Measurements from ENCODE around the gene ZNRF3. TPM values are rescaled to one million over a fixed set of nuclear protein-coding genes. Genes with fewer than 3 reads are reported as not detected.

ZNRF3 gene
- total and polyA plus RNA-seq, 8 donors: 8.8 to 30.4 (median 27.2) TPM

DNA sequence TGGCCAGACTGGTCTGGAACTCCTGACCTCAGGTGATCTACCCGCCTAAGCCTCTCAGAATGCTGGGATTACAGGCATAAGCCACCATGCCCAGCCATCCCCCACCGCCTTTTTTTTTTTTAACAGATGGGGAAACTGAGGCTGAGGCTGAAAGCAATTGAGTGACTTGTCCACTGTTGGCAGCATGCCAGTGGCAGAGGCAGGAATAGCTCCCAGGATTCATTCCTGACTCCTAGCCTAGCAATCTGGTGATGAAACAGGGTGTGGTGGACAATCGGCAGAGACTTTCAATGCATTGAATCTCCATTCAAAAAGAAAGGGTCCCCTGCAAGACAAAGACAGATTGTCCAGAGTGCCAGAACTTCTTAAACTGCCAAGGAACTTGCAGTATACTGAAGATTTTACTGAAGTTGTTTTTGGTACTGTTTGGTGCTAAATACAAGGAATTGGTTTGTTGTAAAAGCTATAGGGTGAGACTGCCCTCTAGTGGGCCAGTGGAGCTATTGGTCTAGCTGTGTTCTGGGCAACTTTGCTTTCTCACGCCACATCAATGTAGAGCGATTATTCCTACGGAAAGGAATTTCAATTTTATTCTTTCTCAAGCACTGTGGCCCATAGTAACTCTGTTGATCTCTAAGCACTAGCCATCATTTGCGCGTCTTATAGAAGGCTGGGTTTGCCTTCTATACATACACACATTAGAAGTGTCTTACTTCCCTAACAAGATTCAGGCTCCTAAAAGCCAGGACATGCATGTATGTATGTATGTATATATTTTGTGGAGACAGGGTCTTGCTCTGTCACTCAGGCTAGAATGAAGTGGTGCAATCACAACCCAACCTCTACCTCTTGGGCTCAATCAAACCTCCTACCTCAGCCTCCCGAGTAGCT, 157.3 kb downstream of the ZNRF3 start:
- intact Hi-C loops (cut with DNase I): loop anchor here in 1 of 2 donors (5.0 kb wide), 1 partner anchor 183 kb away; no protein-coding TSS in a partner anchor
- TF ChIP-seq, protein P1, sequence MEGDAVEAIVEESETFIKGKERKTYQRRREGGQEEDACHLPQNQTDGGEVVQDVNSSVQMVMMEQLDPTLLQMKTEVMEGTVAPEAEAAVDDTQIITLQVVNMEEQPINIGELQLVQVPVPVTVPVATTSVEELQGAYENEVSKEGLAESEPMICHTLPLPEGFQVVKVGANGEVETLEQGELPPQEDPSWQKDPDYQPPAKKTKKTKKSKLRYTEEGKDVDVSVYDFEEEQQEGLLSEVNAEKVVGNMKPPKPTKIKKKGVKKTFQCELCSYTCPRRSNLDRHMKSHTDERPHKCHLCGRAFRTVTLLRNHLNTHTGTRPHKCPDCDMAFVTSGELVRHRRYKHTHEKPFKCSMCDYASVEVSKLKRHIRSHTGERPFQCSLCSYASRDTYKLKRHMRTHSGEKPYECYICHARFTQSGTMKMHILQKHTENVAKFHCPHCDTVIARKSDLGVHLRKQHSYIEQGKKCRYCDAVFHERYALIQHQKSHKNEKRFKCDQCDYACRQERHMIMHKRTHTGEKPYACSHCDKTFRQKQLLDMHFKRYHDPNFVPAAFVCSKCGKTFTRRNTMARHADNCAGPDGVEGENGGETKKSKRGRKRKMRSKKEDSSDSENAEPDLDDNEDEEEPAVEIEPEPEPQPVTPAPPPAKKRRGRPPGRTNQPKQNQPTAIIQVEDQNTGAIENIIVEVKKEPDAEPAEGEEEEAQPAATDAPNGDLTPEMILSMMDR (IDR thresholded peaks at IDR 0.05): peak; percentile 96 to 97
- Histone ChIP-seq H3K4me3 (no peak overlapping the region), H3K27me3 (no peaks in the 10 kb centered on the region), H3K36me3 (no peaks in the 10 kb centered on the region), H3K27ac (peak overlapping the region in 1 of 2 donors; percentile 13), H3K4me1 (peaks cover 14 to 21% of the 10 kb centered on the region in 2 donors), H3K9me3 (no peaks in the 10 kb centered on the region)
- DNase-seq (peak in 3 of 4 donors; percentile 55 to 89 (median 78)), ATAC-seq (peak; percentile 87)

DNA sequence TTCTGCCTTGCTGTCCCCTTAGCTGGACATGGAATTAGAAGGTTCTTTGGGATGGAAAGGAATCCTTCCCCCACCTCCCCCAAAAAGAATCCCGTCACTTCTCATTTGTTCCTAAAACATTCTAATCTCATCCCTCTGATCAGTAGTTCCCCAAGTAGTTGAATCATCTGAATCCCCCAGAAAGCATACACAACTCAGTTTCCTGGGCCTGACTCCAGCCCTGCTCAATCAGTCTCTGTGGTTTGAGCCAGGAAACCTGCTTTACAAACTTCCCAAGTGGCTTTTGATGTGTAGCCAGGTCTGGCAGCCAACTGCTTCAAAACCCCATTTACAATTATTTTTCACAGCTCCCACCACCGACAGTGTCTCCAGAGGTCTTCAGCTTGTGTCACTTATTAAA, 158.0 kb downstream of the ZNRF3 start:
- DNase-seq (peak in 1 of 4 donors; percentile 53), ATAC-seq (peak; percentile 55)
- no peaks in the 10 kb centered on the region for H3K27me3 ChIP-seq
- no peak overlapping the region for H3K4me3 ChIP-seq
- no peaks in the 10 kb centered on the region for H3K9me3 ChIP-seq
- H3K4me1 ChIP-seq: peaks cover 14 to 21% of the 10 kb centered on the region in 2 donors
- H3K36me3 ChIP-seq: peaks cover 0 to 3% of the 10 kb centered on the region in 2 donors
- TF ChIP-seq, protein P1 (IDR thresholded peaks at IDR 0.05): no peak
- intact Hi-C loops (cut with DNase I): loop anchor here in 1 of 2 donors (5.0 kb wide), 1 partner anchor 184 kb away; no protein-coding TSS in a partner anchor
- peak overlapping the region in 1 of 2 donors; percentile 13 for H3K27ac ChIP-seq

DNA sequence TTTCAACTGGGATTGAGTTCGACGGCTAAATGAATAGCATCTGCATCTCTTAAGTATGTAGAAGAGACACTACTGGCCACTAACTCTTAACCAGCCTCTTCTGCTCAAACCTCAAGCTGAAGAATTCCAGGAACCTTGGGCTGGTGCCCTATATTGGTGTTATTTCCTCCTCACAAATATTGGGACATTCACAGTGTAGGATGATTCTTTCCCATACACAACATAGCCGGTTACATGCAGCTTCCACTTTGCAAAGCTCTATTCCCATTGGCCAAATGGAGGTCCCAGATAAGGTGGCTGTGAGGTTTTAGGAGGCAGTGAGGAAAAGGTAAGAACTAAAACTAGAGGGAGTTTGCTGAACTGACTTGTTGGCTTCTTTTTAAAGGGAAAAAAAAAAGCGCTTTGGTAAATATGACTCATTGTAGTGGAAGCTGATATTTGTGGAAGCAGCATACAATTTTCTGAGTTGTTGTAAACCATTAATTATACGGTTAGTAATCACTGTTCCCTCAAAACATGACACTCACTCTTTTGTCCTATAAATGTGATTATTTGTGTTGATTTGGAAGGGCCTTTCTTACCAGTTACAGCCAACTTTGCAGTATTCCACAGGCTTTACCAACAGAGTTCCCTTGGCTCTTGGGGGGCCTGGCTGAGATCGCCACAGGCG, 160.7 kb downstream of the ZNRF3 start:
- DNase-seq: no peak
- H3K4me1 ChIP-seq: peaks cover 14 to 15% of the 10 kb centered on the region in 2 donors
- no peaks in the 10 kb centered on the region for H3K27me3 ChIP-seq
- no peak overlapping the region for H3K4me3 ChIP-seq
- H3K27ac ChIP-seq: peak overlapping the region; percentile 57 to 85
- TF ChIP-seq, protein P1 (IDR thresholded peaks at IDR 0.05): no peak
- peaks cover 0 to 19% of the 10 kb centered on the region in 2 donors for H3K36me3 ChIP-seq
- H3K9me3 ChIP-seq: no peaks in the 10 kb centered on the region
- ATAC-seq: peak; percentile 3
- intact Hi-C loops (cut with DNase I): loop anchor here in 1 of 2 donors (5.0 kb wide), 1 partner anchor 187 kb away; no protein-coding TSS in a partner anchor

DNA sequence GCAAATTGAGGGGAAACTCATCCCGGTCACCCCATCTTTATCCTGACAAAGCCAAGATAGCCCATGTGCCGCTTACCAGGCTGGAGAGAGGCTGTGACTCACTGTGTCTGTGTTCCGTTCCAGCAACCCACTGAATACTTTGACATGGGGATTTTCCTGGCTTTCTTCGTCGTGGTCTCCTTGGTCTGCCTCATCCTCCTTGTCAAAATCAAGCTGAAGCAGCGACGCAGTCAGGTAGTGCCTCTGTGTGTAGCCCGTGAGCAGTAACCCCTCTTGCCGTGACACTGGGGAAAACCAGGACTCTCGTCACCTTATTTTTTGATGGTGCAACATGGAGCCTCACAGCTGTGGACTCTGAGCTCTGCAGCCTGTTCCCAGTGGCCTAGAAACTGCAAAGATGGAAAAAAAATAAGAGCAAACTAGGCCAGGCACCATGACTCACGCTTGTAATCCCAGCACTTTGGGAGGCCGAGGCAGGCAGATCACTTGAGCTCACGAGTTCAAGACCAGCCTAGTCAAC, 161.3 kb downstream of the ZNRF3 start:
- Histone ChIP-seq H3K4me3 (no peak overlapping the region), H3K9me3 (no peaks in the 10 kb centered on the region), H3K27ac (peak overlapping the region; percentile 57 to 85), H3K27me3 (no peaks in the 10 kb centered on the region), H3K36me3 (peaks cover 0 to 25% of the 10 kb centered on the region in 2 donors), H3K4me1 (peaks cover 14 to 15% of the 10 kb centered on the region in 2 donors)
- TF ChIP-seq, protein P1 (IDR thresholded peaks at IDR 0.05): no peak
- DNase-seq (no peak), ATAC-seq (peak; percentile 15)
- intact Hi-C loops (cut with DNase I): loop anchor here in 1 of 2 donors (5.0 kb wide), 1 partner anchor 187 kb away; no protein-coding TSS in a partner anchor
